ENCODE measurements around the gene HSD17B12.

The HSD17B12 gene

DNA sequence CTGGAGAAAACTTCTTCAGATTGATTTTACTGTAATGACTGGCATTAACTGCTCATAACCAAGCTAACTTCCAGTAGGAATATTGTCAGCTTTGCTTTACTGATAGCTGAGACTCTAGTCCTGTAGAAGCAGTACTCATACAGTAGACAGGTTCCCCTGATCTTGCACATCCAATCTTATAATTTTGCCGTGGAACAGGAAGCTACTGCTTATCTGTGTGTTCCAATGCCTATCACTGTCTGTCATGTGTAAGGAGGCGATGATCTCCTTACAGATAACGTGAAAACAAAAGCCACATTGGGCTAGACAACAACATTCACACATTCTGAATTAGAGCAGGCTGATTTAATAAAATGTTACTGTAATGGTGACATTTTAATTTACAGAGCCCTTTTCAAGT is 13.2 kb downstream of the HSD17B12 start:
- Histone ChIP-seq H3K4me3 (no peak overlapping the region), H3K9me3 (no peaks in the 10 kb centered on the region), H3K36me3 (replicated peaks) (no peaks in the 10 kb centered on the region), H3K4me1 (peaks cover 5% of the 10 kb centered on the region; the same call in 1 of the 2 replicates), H3K27me3 (ENCODE audit: low read depth) (no peaks in the 10 kb centered on the region)
- in situ Hi-C loops (cut with MboI; ENCODE audit: low sequenced_read_pairs): no loop called here
- DNase-seq (ENCODE audit: low spot score in 2 of 2): no peak

GRCh38 chr11:43694477-43694876 is 13.9 kb downstream of the HSD17B12 start:
- DNase-seq (ENCODE audit: low spot score in 2 of 2): no peak
- no peaks in the 10 kb centered on the region for H3K27me3 ChIP-seq (ENCODE audit: low read depth)
- no peaks in the 10 kb centered on the region for H3K36me3 ChIP-seq (replicated peaks)
- H3K9me3 ChIP-seq: no peaks in the 10 kb centered on the region; the same call in 1 of the 2 replicates
- no peaks in the 10 kb centered on the region for H3K4me1 ChIP-seq
- H3K4me3 ChIP-seq: no peak overlapping the region
- in situ Hi-C loops (cut with MboI; ENCODE audit: low sequenced_read_pairs): no loop called here

DNA sequence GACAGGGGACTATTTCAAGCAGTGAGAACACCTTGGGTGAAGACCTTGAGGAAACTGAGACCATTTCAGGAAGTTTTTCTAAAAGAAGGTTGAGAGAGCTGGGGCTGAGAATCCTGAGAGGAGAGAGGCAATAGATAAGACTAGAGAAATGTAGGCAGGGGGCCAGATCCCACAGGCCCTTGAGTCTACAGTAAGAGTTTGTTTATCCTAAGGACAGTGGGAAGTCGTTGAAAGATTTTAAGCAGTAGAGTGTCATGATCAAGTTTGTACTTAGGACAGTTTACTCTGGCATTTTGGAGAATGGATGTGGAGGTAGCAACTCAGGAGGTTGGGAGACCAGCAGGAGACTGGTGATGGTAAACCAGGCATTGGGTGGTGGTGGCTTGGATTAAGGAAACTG is 17.1 kb downstream of the HSD17B12 start:
- H3K9me3 ChIP-seq: peaks cover 5% of the 10 kb centered on the region; the same call in 1 of the 2 replicates
- DNase-seq (ENCODE audit: low spot score in 2 of 2): no peak
- in situ Hi-C loops (cut with MboI; ENCODE audit: low sequenced_read_pairs): no loop called here
- H3K36me3 ChIP-seq (replicated peaks): no peaks in the 10 kb centered on the region
- no peaks in the 10 kb centered on the region for H3K27me3 ChIP-seq (ENCODE audit: low read depth)
- H3K4me3 ChIP-seq: no peak overlapping the region
- H3K4me1 ChIP-seq: no peaks in the 10 kb centered on the region

DNA sequence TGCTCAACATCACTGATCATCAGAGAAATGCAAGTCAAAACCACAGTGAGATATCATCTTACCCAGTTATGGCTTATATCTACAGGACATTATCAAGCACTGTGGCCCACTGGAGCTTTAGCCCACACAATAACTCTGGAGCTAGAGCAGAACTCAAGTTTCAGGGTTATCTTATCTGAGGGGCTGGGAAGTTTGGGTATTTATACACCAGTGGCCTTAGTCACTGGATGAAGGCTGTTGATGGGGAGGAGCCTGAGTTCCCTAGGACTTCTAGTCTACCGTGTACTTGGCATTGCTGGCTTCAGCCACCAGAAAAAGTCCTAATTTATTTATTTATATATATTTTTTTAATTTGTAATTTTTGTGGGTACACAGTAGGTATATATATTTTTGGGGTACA is 19.3 kb downstream of the HSD17B12 start:
- Histone ChIP-seq H3K27me3 (ENCODE audit: low read depth) (no peaks in the 10 kb centered on the region), H3K4me3 (no peak overlapping the region), H3K36me3 (replicated peaks) (no peaks in the 10 kb centered on the region), H3K4me1 (no peaks in the 10 kb centered on the region), H3K9me3 (peaks cover 5% of the 10 kb centered on the region; the same call in 1 of the 2 replicates)
- in situ Hi-C loops (cut with MboI; ENCODE audit: low sequenced_read_pairs): no loop called here
- no peak for DNase-seq (ENCODE audit: low spot score in 2 of 2)

DNA sequence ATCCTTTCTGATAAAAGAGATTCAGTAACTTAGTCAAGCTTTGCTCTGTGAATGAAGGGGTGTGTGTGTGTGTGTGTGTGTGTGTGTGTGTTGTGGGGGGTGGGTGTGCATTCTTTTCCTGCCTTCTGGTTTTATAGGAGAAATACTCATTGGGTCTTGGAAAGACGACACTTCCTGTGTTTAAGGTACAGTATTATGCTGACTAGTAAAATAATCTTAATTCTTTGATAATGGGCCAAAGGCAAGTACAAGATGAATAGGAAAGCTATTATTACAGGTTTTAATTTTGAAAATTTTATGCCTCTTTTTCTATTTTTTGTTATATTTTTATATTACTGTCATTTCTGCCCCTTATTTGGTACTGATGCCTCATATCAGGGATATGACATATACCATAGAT is 26.1 kb downstream of the HSD17B12 start:
- DNase-seq (ENCODE audit: low spot score in 2 of 2): no peak
- in situ Hi-C loops (cut with MboI; ENCODE audit: low sequenced_read_pairs): no loop called here
- no peaks in the 10 kb centered on the region for H3K27me3 ChIP-seq (ENCODE audit: low read depth)
- no peaks in the 10 kb centered on the region for H3K36me3 ChIP-seq (replicated peaks)
- no peak overlapping the region for H3K4me3 ChIP-seq
- peaks cover 2% of the 10 kb centered on the region; the same call in 1 of the 2 replicates for H3K4me1 ChIP-seq
- H3K9me3 ChIP-seq: no peaks in the 10 kb centered on the region; the same call in 1 of the 2 replicates

DNA sequence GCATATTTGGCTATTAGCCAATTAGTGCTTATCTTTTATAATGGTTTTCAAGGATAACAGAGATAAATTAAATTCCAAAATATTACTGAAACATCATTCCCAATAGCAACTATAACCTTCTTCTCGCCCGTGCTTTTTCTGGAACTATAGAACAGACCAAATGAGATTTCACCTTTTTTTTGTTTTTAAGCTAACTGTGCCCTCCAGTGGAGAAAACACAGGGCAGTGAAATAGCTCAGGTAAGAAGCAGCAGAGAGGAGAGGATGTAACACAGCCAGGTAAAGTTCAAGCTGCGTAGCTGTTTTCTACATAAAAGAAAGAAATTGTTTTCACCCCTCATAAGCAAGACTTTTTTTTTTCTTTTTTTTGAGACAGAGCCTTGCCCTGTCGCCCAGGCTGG is 28.2 kb downstream of the HSD17B12 start:
- in situ Hi-C loops (cut with MboI; ENCODE audit: low sequenced_read_pairs): no loop called here
- Histone ChIP-seq H3K4me1 (peaks cover 2% of the 10 kb centered on the region; the same call in 1 of the 2 replicates), H3K9me3 (no peaks in the 10 kb centered on the region), H3K4me3 (no peak overlapping the region), H3K36me3 (replicated peaks) (no peaks in the 10 kb centered on the region), H3K27me3 (ENCODE audit: low read depth) (no peaks in the 10 kb centered on the region)
- DNase-seq (ENCODE audit: low spot score in 2 of 2): no peak

DNA sequence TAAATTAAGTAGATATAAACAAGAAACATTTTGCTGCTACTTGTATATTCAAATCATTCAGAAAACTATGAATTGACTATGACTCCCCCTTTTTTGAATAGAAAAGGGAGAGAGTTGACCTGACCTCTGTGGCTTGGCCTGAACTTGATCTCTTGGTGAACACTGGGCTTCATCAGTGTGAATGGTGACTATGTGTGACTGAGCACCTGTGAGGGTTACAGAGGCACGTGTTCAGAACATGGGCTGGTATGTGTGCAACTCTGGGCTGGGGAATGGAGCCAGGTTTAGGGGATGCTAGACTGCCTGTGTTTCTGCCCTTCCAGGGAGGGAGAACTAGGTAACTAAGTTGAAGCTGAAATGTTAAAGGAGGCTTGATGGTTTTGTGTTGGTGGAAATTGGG is 29.2 kb downstream of the HSD17B12 start:
- Histone ChIP-seq H3K9me3 (no peaks in the 10 kb centered on the region), H3K4me3 (no peak overlapping the region), H3K36me3 (replicated peaks) (no peaks in the 10 kb centered on the region), H3K27me3 (ENCODE audit: low read depth) (no peaks in the 10 kb centered on the region), H3K4me1 (peaks cover 2% of the 10 kb centered on the region; the same call in 1 of the 2 replicates)
- DNase-seq (ENCODE audit: low spot score in 2 of 2): no peak
- in situ Hi-C loops (cut with MboI; ENCODE audit: low sequenced_read_pairs): no loop called here

DNA sequence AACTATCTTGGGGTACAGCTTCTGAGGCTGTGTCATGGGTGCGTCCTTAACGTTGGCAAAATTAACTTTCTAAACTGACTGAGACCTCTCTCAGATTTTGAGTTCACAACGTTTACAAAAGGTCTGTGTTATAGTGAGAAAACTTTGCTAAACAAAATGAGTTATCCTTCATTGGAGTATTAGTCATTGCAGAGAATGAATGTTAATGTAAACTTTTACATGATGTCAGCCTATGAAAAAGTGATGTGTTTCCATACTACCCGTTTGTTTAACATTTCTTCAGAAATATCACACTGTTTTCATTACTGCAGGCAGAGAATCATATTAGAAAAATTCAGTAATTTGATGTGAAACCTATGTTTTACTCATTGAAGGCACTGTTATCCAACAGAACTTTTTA is 32.1 kb downstream of the HSD17B12 start:
- no peaks in the 10 kb centered on the region for H3K36me3 ChIP-seq (replicated peaks)
- H3K4me3 ChIP-seq: no peak overlapping the region
- H3K4me1 ChIP-seq: peaks cover 2% of the 10 kb centered on the region; the same call in 1 of the 2 replicates
- DNase-seq (ENCODE audit: low spot score in 2 of 2): no peak
- peaks cover 5% of the 10 kb centered on the region; the same call in 1 of the 2 replicates for H3K9me3 ChIP-seq
- no peaks in the 10 kb centered on the region for H3K27me3 ChIP-seq (ENCODE audit: low read depth)
- in situ Hi-C loops (cut with MboI; ENCODE audit: low sequenced_read_pairs): no loop called here

- Histone ChIP-seq H3K9me3 (peaks cover 5% of the 10 kb centered on the region), H3K27me3 (ENCODE audit: low read depth) (no peaks in the 10 kb centered on the region), H3K4me3 (no peak overlapping the region), H3K36me3 (replicated peaks) (no peaks in the 10 kb centered on the region), H3K4me1 (no peaks in the 10 kb centered on the region)
- no peak for DNase-seq (ENCODE audit: low spot score in 2 of 2)
- in situ Hi-C loops (cut with MboI; ENCODE audit: low sequenced_read_pairs): no loop called here
These were observed 37.8 kb downstream of the HSD17B12 start for GRCh38 chr11:43718373-43718772.

DNA sequence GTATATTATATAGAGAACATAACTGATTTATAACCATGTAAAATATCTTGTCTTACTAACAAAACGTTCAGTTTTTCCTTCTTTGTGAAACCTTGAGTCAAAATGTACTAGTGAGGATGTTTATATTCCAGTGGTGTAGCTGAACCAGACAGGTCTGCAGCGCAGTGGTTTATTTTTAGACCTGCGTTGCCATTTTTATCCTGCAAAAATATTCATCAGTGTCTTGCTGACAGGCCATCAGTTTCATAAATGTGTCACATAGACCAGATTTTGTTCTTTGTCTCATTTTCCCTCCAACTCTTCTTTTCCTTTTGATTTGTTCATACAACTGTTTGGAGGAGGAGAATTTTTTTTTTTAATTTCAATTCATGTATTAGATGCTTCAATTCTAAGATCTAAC is 43.1 kb downstream of the HSD17B12 start:
- no peak for DNase-seq (ENCODE audit: low spot score in 2 of 2)
- no peak overlapping the region for H3K4me3 ChIP-seq
- H3K36me3 ChIP-seq (replicated peaks): no peaks in the 10 kb centered on the region
- no peaks in the 10 kb centered on the region for H3K9me3 ChIP-seq
- in situ Hi-C loops (cut with MboI; ENCODE audit: low sequenced_read_pairs): no loop called here
- H3K27me3 ChIP-seq (ENCODE audit: low read depth): no peaks in the 10 kb centered on the region
- H3K4me1 ChIP-seq: no peaks in the 10 kb centered on the region

- Histone ChIP-seq H3K4me3 (no peak overlapping the region), H3K4me1 (peaks cover 18% of the 10 kb centered on the region), H3K9me3 (no peaks in the 10 kb centered on the region), H3K36me3 (replicated peaks) (0 out of 2 replicates have a peak, but pooled peaks cover 6% of the 10 kb centered on the region), H3K27me3 (ENCODE audit: low read depth) (no peaks in the 10 kb centered on the region)
- in situ Hi-C loops (cut with MboI; ENCODE audit: low sequenced_read_pairs): no loop called here
- DNase-seq (ENCODE audit: low spot score in 2 of 2): no peak
These were observed 51.7 kb downstream of the HSD17B12 start for GRCh38 chr11:43732225-43732624.

GRCh38 chr11:43734256-43734655 is 53.7 kb downstream of the HSD17B12 start:
- Histone ChIP-seq H3K4me3 (no peak overlapping the region), H3K9me3 (no peaks in the 10 kb centered on the region), H3K4me1 (peaks cover 36% of the 10 kb centered on the region), H3K27me3 (ENCODE audit: low read depth) (no peaks in the 10 kb centered on the region), H3K36me3 (replicated peaks) (0 out of 2 replicates have a peak, but pooled peaks cover 6% of the 10 kb centered on the region)
- no peak for DNase-seq (ENCODE audit: low spot score in 2 of 2)
- in situ Hi-C loops (cut with MboI; ENCODE audit: low sequenced_read_pairs): no loop called here

GRCh38 chr11:43735115-43735514 is 54.6 kb downstream of the HSD17B12 start:
- H3K27me3 ChIP-seq (ENCODE audit: low read depth): no peaks in the 10 kb centered on the region
- H3K36me3 ChIP-seq (replicated peaks): 0 out of 2 replicates have a peak, but pooled peaks cover 6% of the 10 kb centered on the region
- no peak for DNase-seq (ENCODE audit: low spot score in 2 of 2)
- no peaks in the 10 kb centered on the region for H3K9me3 ChIP-seq
- H3K4me1 ChIP-seq: peaks cover 37% of the 10 kb centered on the region
- in situ Hi-C loops (cut with MboI; ENCODE audit: low sequenced_read_pairs): no loop called here
- no peak overlapping the region for H3K4me3 ChIP-seq

DNA sequence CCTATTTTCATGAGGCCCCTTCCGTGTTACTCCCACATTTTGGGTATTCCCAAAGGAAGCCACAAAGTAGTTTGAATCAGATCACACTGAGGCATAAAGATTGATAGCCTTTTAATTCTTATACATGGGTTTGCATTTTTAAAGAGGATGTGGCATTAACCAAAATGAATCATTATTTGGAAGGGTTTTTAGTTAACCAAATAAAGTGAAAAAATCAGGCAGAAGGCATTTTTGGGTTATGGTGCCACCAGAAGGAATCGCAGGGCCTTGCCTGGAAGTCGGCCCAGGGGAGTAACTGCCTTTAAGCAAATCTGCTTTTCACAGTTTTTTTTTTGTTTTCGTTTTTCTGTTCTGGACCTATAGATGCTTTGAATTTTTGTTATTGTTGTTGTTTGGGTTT is 55.4 kb downstream of the HSD17B12 start:
- no peak for DNase-seq (ENCODE audit: low spot score in 2 of 2)
- Histone ChIP-seq H3K9me3 (no peaks in the 10 kb centered on the region), H3K4me3 (no peak overlapping the region), H3K27me3 (ENCODE audit: low read depth) (no peaks in the 10 kb centered on the region), H3K36me3 (replicated peaks) (0 out of 2 replicates have a peak, but pooled peaks cover 6% of the 10 kb centered on the region), H3K4me1 (peaks cover 37% of the 10 kb centered on the region)
- in situ Hi-C loops (cut with MboI; ENCODE audit: low sequenced_read_pairs): no loop called here
